Measurements from ENCODE around the gene MAGI2.

DNA sequence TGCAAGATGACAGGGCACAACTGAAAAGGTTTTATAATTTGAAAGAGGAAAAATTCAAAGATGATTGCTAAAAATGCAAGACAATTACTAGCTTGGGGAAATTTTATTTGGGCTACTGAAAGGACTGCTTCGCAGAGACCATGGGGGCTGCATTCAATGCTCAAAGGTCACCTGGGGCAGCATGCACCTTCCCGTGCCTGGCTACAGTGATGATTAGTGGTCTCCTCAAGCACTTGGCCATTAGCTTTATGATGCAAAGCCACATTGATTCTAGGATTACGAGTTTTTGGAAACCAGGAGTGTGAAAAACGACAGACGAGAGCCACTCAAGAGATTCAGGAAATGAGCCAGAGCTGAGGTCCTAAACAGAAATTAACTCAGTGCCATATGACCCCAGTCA is 890.3 kb downstream of the MAGI2 start:
- TF ChIP-seq, protein P1, sequence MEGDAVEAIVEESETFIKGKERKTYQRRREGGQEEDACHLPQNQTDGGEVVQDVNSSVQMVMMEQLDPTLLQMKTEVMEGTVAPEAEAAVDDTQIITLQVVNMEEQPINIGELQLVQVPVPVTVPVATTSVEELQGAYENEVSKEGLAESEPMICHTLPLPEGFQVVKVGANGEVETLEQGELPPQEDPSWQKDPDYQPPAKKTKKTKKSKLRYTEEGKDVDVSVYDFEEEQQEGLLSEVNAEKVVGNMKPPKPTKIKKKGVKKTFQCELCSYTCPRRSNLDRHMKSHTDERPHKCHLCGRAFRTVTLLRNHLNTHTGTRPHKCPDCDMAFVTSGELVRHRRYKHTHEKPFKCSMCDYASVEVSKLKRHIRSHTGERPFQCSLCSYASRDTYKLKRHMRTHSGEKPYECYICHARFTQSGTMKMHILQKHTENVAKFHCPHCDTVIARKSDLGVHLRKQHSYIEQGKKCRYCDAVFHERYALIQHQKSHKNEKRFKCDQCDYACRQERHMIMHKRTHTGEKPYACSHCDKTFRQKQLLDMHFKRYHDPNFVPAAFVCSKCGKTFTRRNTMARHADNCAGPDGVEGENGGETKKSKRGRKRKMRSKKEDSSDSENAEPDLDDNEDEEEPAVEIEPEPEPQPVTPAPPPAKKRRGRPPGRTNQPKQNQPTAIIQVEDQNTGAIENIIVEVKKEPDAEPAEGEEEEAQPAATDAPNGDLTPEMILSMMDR (IDR thresholded peaks at IDR 0.05; ENCODE audit: low read depth, low read length, missing input control), result no peak
- TF ChIP-seq FOXA1 (IDR thresholded peaks at IDR 0.05), result no peak
- TF ChIP-seq, protein P2, sequence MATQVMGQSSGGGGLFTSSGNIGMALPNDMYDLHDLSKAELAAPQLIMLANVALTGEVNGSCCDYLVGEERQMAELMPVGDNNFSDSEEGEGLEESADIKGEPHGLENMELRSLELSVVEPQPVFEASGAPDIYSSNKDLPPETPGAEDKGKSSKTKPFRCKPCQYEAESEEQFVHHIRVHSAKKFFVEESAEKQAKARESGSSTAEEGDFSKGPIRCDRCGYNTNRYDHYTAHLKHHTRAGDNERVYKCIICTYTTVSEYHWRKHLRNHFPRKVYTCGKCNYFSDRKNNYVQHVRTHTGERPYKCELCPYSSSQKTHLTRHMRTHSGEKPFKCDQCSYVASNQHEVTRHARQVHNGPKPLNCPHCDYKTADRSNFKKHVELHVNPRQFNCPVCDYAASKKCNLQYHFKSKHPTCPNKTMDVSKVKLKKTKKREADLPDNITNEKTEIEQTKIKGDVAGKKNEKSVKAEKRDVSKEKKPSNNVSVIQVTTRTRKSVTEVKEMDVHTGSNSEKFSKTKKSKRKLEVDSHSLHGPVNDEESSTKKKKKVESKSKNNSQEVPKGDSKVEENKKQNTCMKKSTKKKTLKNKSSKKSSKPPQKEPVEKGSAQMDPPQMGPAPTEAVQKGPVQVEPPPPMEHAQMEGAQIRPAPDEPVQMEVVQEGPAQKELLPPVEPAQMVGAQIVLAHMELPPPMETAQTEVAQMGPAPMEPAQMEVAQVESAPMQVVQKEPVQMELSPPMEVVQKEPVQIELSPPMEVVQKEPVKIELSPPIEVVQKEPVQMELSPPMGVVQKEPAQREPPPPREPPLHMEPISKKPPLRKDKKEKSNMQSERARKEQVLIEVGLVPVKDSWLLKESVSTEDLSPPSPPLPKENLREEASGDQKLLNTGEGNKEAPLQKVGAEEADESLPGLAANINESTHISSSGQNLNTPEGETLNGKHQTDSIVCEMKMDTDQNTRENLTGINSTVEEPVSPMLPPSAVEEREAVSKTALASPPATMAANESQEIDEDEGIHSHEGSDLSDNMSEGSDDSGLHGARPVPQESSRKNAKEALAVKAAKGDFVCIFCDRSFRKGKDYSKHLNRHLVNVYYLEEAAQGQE (IDR thresholded peaks at IDR 0.05), result no peak

All from liver (tissue), 2 donors.